GM10266 (cell line): Measurements from ENCODE around the gene ARRDC4.

Source experiments
- DNase-seq: peaks from one replicate; pipeline ENCODE4 v3.0.0; 2012; ENCODE audit errors: extremely low spot score
- TF ChIP-seq, protein P1 (sequence below): IDR thresholded peaks from 2 replicates; pipeline ENCODE4 v1.5.1; 2012; ENCODE audit warnings: mild to moderate bottlenecking, low read depth; ENCODE audit not compliant: control insufficient read depth, insufficient read depth; ENCODE audit errors: missing control alignments

ARRDC4 gene

GRCh38 chr15:97931314-97931713, 29.2 kb upstream of the ARRDC4 start:
- DNase-seq, result no peak
- TF ChIP-seq, protein P1, sequence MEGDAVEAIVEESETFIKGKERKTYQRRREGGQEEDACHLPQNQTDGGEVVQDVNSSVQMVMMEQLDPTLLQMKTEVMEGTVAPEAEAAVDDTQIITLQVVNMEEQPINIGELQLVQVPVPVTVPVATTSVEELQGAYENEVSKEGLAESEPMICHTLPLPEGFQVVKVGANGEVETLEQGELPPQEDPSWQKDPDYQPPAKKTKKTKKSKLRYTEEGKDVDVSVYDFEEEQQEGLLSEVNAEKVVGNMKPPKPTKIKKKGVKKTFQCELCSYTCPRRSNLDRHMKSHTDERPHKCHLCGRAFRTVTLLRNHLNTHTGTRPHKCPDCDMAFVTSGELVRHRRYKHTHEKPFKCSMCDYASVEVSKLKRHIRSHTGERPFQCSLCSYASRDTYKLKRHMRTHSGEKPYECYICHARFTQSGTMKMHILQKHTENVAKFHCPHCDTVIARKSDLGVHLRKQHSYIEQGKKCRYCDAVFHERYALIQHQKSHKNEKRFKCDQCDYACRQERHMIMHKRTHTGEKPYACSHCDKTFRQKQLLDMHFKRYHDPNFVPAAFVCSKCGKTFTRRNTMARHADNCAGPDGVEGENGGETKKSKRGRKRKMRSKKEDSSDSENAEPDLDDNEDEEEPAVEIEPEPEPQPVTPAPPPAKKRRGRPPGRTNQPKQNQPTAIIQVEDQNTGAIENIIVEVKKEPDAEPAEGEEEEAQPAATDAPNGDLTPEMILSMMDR, result no peak

DNA sequence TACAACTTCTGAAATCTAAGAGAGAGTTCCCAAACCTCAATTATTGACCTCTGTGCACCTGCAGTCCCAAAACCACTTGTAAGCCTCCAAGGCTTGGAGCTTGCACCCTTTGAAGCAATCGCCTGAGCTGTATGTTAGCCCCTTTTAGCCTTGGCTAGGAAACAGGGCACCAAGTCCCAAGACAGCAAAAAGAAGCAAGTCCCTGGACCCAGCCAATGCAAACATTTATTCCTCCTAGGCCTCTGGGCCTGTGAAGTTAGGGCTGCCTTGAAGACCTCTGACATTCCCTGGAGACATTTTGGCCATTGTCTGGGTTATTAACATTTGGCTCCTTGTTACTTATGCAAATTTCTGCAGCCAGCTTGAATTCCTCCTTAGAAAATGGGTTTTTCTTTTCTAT, 26.9 kb upstream of the ARRDC4 start:
- TF ChIP-seq, protein P1, result no peak
- DNase-seq, result no peak

DNA sequence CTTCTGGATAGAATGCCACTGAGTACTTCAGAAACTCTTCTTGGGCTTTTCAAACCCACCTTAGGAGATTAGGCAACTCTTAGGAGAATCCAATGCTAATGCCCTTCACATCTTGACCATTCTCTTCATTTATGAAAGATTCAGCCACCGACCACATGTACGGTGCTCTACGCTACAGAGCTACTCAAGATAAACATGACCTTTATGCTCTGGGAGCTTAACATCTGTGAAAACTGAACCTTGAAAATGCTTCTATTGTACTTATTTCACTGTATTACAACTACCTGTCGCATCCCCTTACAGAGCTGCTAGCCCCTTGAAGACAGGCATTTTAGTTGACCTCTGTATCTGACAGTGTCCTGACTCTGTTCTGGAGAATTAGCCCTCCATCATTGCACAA, 19.5 kb upstream of the ARRDC4 start:
- DNase-seq, result no peak
- TF ChIP-seq, protein P1, result no peak

GRCh38 chr15:97941572-97941971, 18.9 kb upstream of the ARRDC4 start:
- no peak for DNase-seq
- TF ChIP-seq, protein P1, result no peak

- no peak for DNase-seq
- TF ChIP-seq, protein P1, result no peak
These were observed 15.8 kb upstream of the ARRDC4 start for GRCh38 chr15:97944724-97945123.

DNA sequence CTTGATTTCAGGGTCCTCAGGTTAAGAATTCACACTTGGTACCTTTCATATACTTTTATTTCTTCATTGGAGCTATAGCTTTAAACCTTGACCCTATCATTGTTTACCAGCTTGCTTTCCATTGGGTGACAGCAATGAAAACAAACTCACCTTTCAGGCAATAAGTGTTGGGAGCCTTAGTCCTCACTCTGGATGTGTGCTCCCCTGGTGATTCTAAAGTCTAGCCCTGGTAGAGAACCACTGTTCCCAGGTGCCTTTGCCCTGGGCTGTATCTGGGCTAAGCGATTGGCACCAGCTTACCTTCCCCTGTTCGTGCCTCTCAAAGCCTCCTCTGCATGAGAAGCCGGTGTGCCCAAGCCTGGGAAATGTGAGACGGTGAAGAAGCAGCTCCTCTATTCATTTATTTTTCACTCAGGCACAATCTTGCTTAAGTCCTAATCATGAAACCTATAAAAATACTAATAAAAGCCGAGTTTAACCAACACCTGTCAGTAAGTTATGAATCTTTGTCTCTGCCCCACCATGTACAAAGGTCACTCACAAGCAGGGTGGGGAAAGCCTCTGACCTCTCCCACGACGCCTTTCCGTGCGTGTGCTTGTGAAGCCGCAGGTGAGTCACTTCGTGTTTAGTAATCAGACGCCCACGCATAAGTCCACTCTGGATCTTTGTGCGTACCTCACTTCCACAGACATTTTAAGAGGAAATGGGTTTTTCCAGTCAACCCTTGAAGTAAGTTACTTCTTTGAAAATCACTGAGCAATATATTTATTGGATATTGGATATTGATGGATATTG, 12.8 kb upstream of the ARRDC4 start:
- TF ChIP-seq, protein P1, result no peak

GRCh38 chr15:97953254-97953653, 7.2 kb upstream of the ARRDC4 start:
- no peak for DNase-seq
- TF ChIP-seq, protein P1, result no peak

More for the DNA sequence above, 12.8 kb upstream of the ARRDC4 start:
- no peak for DNase-seq
